Breast epithelium (tissue), 4 donors: Measurements from ENCODE around the gene DBP. TPM values are rescaled to one million over a fixed set of nuclear protein-coding genes. Genes with fewer than 3 reads are reported as not detected.
A peak's percentile ranks its signal among the peaks of the same experiment; 100 is the strongest.

Experiments used
- DNase-seq, 2 donors: peaks; one replicate each; pipeline ENCODE4 v3.0.0-alpha.2; 2019; ENCODE audit warnings: low spot score in 2 of 2
- H3K27ac ChIP-seq, 2 donors: fragments of 200-600 bp; sonication (generic) in 1 of 2; one replicate each; pipeline ENCODE4 v1.5.1; 2016 to 2019; ENCODE audit warnings: mild to moderate bottlenecking in 1 of 2
- H3K27me3 ChIP-seq, 2 donors: fragments of 200-600 bp; sonication (generic) in 1 of 2; one replicate each; pipeline versions ENCODE4 v1.5.1 to v1.6.0; 2017 to 2019; ENCODE audit warnings: control low read depth in 1 of 2, mild to moderate bottlenecking in 1 of 2
- H3K36me3 ChIP-seq: fragments of 200-600 bp; one replicate; pipeline ENCODE4 v1.5.1; 2019
- H3K4me1 ChIP-seq, 2 donors: fragments of 200-600 bp; sonication (generic); one replicate each; pipeline ENCODE4 v1.5.1; 2016 to 2019; ENCODE audit warnings: control low read depth in 1 of 2
- H3K4me3 ChIP-seq, 3 donors: fragments of 200-600 bp; sonication (generic); 1 replicate in 2 of 3; 2 replicates in 1 of 3; pipeline ENCODE4 v1.5.1; 2016 to 2019; ENCODE audit warnings: mild to moderate bottlenecking in 3 of 3, moderate library complexity in 2 of 3
- H3K9me3 ChIP-seq, 2 donors: fragments of 200-600 bp; sonication (generic) in 1 of 2; one replicate each; pipeline ENCODE4 v1.5.1; 2016 to 2019; ENCODE audit warnings: control low read depth in 1 of 2
- POLR2A ChIP-seq: fragments of 450-650 bp; IDR thresholded peaks from one replicate; pipeline ENCODE4 v1.6.1; 2016; ENCODE audit warnings: antibody characterized with exemption, mild to moderate bottlenecking, moderate library complexity
- POLR2AphosphoS5 ChIP-seq, 3 donors: sonication (generic); formaldehyde crosslinking; IDR thresholded peaks; one replicate each; pipeline ENCODE4 v1.6.1; 2017; ENCODE audit warnings: antibody characterized with exemption in 3 of 3
- intact Hi-C: fragments of 100-400 bp; cut with DNase I; formaldehyde crosslinking; loops from one replicate; pipeline ENCODE4 v1.15.1; 2023; ENCODE audit warnings: low total_unique reads
- total RNA-seq, 3 donors: library from RNA; depleted of rRNA; stranded (reverse); fragments of >200 nt; gene quantifications; one replicate each; pipeline ENCODE4 v1.1.0, GENCODE V29; 2016
- TF ChIP-seq, protein P1 (sequence below), 3 donors: fragments of 450-650 bp; IDR thresholded peaks; one replicate each; pipeline ENCODE4 v1.5.1; 2016 to 2017; ENCODE audit warnings: antibody characterized with exemption in 3 of 3, mild to moderate bottlenecking in 3 of 3, moderate library complexity in 3 of 3

The DBP gene
- total RNA-seq, 3 donors from 2014 or later: 3.9 to 10.8 (median 5.0) TPM

DNA sequence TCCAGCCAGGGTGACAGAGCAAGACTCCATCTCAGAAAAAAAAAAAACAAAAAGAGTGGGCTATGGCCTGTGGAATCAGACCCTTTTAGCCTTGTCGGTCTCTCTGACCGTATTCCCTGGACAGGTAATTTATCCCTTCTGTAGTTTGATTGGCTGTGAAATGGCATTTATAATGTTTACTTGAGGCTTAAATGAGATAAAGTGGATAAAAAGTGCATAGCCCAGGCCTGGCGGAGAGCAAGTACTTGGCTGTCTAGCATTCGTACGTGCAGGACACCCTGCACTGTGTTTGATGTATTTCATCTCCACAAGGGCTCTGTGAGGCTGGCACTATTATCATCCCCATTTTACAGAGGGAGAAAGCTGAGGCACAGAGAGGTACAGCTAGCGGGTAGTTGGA lies 28.6 kb upstream of the DBP start:
- no peak for DNase-seq
- H3K36me3 ChIP-seq: no peaks in the 10 kb centered on the region
- no peak overlapping the region for H3K27ac ChIP-seq
- no peaks in the 10 kb centered on the region for H3K27me3 ChIP-seq
- no peak overlapping the region for H3K4me3 ChIP-seq
- intact Hi-C loops: no loop called here
- no peaks in the 10 kb centered on the region for H3K9me3 ChIP-seq
- no peak for TF ChIP-seq POLR2A
- TF ChIP-seq, protein P1, sequence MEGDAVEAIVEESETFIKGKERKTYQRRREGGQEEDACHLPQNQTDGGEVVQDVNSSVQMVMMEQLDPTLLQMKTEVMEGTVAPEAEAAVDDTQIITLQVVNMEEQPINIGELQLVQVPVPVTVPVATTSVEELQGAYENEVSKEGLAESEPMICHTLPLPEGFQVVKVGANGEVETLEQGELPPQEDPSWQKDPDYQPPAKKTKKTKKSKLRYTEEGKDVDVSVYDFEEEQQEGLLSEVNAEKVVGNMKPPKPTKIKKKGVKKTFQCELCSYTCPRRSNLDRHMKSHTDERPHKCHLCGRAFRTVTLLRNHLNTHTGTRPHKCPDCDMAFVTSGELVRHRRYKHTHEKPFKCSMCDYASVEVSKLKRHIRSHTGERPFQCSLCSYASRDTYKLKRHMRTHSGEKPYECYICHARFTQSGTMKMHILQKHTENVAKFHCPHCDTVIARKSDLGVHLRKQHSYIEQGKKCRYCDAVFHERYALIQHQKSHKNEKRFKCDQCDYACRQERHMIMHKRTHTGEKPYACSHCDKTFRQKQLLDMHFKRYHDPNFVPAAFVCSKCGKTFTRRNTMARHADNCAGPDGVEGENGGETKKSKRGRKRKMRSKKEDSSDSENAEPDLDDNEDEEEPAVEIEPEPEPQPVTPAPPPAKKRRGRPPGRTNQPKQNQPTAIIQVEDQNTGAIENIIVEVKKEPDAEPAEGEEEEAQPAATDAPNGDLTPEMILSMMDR (IDR thresholded peaks at IDR 0.05): no peak
- no peak for TF ChIP-seq POLR2AphosphoS5 (IDR thresholded peaks at IDR 0.05)
- no peaks in the 10 kb centered on the region for H3K4me1 ChIP-seq

DNA sequence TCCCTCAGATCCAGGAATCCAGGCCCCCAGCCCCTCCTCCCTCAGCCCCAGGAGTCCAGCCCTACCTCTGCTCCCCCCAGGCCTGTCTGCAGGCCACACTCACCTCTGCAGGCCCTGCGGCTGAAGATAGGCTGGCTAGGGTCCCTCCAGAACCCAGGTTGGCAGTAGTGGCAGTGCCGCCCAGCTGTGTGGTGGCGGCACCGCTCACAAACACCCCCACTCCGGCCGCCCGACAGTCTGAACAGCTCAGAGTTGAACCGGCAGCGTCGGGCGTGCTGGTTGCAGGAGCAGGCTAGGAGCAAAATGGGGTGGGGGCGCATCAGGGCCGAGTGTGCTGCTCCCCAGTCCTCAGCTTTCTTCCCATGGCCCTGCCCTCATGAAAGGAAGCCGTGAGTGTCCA lies 27.3 kb upstream of the DBP start:
- intact Hi-C loops: no loop called here
- no peaks in the 10 kb centered on the region for H3K4me1 ChIP-seq
- no peaks in the 10 kb centered on the region for H3K36me3 ChIP-seq
- no peak overlapping the region for H3K4me3 ChIP-seq
- H3K27me3 ChIP-seq: no peaks in the 10 kb centered on the region
- no peak for DNase-seq
- no peak overlapping the region for H3K27ac ChIP-seq
- TF ChIP-seq POLR2AphosphoS5 (IDR thresholded peaks at IDR 0.05) (no peak), POLR2A (no peak)
- TF ChIP-seq, protein P1 (IDR thresholded peaks at IDR 0.05): no peak
- H3K9me3 ChIP-seq: no peaks in the 10 kb centered on the region

DNA sequence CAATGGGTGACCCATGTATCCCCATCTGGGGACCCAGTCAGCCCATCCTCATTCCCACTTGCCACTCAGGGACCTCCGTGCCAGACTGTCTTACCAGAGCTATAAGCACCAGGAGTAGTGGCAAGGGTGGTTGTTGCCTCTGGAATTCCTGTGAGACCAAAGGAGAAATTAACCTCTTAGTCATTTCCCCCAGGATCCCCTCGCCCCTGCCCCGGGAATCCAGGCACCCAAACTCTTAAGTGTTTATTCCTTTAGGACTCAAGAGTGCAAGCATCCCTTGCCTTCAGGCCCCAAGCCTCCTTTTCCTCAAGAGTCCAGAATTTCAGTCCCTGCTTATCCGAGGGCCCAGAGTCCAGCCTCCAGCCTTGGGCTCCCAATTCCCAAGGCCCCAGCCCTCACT lies 26.5 kb upstream of the DBP start:
- no peak overlapping the region for H3K27ac ChIP-seq
- no peak for DNase-seq
- TF ChIP-seq POLR2A (no peak), POLR2AphosphoS5 (IDR thresholded peaks at IDR 0.05) (no peak)
- TF ChIP-seq, protein P1 (IDR thresholded peaks at IDR 0.05): no peak
- no peaks in the 10 kb centered on the region for H3K4me1 ChIP-seq
- H3K9me3 ChIP-seq: no peaks in the 10 kb centered on the region
- H3K36me3 ChIP-seq: no peaks in the 10 kb centered on the region
- no peak overlapping the region for H3K4me3 ChIP-seq
- H3K27me3 ChIP-seq: no peaks in the 10 kb centered on the region
- intact Hi-C loops: no loop called here

DNA sequence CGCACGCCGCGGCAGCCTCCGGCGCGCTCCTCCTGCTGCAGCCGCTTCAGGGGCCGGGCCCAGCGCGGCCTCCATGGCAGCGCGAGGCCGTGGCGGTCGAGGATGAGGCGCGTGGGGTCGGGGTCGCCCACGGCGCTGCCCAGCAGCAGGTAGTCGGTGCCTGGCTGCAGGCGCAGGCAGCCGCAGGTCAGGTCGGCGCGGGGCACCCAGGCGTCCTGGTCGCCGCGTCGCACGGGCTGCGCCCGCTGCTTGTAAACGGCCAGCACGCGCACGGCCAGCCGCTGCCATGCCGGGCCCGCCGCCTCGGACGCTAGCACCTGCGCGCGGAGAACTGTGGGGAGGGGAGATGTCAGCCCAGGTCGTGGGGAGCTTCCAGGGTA lies 24.5 kb upstream of the DBP start:
- no peaks in the 10 kb centered on the region for H3K4me1 ChIP-seq
- H3K9me3 ChIP-seq: no peaks in the 10 kb centered on the region
- no peak for DNase-seq
- H3K27ac ChIP-seq: no peak overlapping the region
- no peaks in the 10 kb centered on the region for H3K36me3 ChIP-seq
- intact Hi-C loops: no loop called here
- no peaks in the 10 kb centered on the region for H3K27me3 ChIP-seq
- TF ChIP-seq POLR2AphosphoS5 (IDR thresholded peaks at IDR 0.05) (no peak), POLR2A (no peak)
- TF ChIP-seq, protein P1 (IDR thresholded peaks at IDR 0.05): no peak
- no peak overlapping the region for H3K4me3 ChIP-seq

DNA sequence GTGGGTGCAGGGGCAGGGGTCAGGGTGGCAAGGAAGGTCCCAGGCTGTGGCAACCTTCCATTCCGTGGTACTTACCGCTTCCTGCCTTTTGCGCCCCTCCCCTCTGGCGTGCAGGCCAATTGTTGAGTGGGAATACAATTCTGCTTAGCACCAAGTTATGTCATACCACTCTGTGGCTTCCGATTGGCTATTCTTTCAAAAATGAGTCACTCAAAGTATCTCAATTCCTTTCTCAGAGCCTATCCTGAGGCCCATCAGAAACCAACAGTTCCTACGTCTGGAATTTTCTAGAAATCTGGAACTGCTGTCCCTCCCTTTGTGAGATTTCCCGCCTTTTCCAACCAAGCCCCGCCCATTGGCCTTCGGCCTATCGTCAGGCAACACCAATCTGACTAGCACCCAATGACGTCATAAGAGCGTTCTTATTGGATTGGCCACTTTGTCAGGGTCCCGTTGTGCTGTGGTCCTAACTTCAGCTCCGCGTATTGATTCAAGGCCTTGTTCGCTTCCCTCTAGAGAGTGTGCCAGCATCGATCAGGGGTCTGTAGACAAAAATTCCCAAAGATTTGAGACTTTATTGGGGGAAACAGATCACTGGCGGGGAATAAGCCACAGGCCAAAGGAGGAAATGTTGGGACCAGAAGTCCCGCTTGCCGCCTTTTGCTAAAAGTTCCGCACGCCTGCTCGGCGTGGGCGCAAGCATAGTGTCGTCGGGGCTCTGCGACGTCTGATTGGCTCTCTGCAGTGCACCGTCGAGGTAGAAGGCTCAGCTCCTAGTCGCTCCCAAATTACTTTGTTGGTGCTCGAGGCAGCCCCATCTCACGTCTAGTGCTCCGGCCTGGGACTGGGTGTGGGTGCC lies 23.9 kb upstream of the DBP start:
- Histone ChIP-seq H3K36me3 (no peaks in the 10 kb centered on the region), H3K9me3 (no peaks in the 10 kb centered on the region), H3K27me3 (no peaks in the 10 kb centered on the region), H3K4me3 (peak overlapping the region in 1 of 3 donors; percentile 44), H3K4me1 (no peaks in the 10 kb centered on the region), H3K27ac (peak overlapping the region; percentile 10 to 51)
- TF ChIP-seq POLR2A (no peak), POLR2AphosphoS5 (IDR thresholded peaks at IDR 0.05) (no peak)
- TF ChIP-seq, protein P1 (IDR thresholded peaks at IDR 0.05): no peak
- DNase-seq: peak in 1 of 2 donors; percentile 83
- intact Hi-C loops: no loop called here
